HG02678 (cell line): ENCODE data around the gene TRIO.

Source experiments
- ATAC-seq: cut with Tn5 transposase; IDR thresholded peaks from one replicate; pipeline ENCODE4 v1.9.1; 2021; ENCODE audit warnings: mild to moderate bottlenecking, moderate library complexity; ENCODE audit not compliant: unreplicated experiment

TRIO gene

DNA sequence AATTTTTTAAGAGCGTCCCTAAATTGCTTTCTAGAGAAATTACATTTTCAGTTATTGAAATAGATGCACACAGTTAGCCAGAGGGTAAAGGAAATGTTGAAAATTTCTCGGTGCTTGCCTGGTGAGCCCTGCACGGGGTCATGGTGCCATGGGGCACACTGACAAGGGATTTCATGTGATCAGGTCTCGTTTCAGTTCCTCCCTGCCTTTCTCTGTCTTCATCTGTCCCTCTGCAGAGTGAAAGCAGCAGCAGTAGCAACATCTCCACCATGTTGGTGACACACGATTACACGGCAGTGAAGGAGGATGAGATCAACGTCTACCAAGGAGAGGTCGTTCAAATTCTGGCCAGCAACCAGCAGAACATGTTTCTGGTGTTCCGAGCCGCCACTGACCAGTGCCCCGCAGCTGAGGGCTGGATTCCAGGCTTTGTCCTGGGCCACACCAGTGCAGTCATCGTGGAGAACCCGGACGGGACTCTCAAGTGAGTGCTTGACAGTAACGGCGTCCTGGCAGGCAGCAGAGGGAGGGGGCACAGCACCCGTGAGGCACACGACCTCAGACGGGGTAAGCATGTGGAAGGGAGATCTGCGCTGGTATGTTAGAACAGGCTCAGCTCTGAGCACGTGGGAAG, 349.3 kb downstream of the TRIO start:
- no peak for ATAC-seq

DNA sequence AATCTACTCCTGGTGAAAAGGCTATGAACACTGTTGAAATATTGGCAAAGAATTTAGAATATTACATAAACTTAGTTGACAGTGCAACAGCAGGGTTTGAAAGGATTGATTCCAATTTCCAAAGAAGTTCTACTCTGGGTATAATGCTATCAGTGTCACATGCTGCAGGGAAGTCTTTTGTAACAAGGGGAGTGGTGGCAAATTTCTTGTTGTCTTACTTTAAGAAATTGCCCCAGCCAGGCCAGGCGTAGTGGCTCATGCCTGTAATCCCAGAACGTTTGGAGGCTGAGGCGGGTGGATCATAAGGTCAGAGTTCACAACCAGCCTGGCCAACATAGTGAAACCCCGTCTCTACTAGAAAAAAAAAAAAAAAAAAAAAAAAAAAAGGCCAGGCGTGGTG, 352.2 kb downstream of the TRIO start:
- no peak for ATAC-seq

- ATAC-seq: no peak
These were observed 354.2 kb downstream of the TRIO start for GRCh38 chr5:14497311-14497710.

GRCh38 chr5:14501353-14502293, 358.5 kb downstream of the TRIO start:
- no peak for ATAC-seq

DNA sequence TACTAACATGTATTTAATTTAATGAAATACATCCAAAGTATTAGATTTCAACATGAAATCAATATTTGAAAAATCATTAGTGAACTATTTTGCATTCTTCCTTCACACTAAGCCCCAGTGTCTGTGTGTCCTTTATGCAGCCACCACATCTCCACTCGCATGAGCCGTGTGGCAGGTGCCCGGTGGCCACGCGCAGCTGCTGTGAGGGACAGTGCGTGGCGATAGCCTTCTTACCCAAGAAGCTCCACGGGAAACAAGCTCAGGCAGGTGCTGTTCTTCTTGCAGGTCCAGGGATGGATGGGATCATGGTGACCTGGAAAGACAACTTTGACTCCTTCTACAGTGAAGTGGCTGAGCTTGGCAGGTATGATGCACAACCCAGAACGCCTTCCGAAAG, 359.1 kb downstream of the TRIO start:
- no peak for ATAC-seq

- ATAC-seq: no peak
These were observed 360.0 kb downstream of the TRIO start for GRCh38 chr5:14503017-14503680.

DNA sequence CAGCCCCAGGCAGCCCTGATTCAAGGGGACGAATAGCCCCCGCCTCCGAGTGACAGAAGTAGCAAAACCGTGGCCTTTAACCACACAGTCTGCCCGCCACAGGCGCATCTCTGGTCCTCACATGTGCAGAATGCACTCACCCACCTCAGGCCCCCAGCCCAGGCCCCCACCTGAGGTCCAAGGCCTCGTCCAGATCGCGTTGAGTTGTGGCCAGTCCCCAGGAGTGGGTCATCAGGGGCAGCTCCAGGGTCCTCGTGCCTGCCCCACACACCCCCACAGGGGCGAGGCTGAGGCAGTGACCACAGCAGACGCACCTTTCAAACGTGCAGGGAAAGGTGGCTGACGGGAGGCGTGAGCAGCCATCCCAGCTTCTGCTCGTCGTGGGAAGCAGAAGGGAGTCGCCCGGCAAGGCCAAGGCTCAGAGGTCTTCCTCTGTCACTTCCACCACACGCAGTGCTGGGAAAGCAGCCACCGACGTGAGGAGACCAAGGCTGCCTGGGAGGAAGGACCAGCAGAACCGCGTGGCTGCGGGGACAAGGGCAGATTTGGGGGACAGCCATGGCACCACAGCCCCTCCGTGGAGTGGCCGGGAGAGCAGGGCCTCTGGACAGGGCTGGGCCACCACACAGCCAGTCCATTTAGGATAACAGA, 360.7 kb downstream of the TRIO start:
- ATAC-seq: no peak

GRCh38 chr5:14504332-14504727, 361.2 kb downstream of the TRIO start:
- ATAC-seq: no peak

- ATAC-seq: no peak
These were observed 361.7 kb downstream of the TRIO start for GRCh38 chr5:14504816-14505215.

DNA sequence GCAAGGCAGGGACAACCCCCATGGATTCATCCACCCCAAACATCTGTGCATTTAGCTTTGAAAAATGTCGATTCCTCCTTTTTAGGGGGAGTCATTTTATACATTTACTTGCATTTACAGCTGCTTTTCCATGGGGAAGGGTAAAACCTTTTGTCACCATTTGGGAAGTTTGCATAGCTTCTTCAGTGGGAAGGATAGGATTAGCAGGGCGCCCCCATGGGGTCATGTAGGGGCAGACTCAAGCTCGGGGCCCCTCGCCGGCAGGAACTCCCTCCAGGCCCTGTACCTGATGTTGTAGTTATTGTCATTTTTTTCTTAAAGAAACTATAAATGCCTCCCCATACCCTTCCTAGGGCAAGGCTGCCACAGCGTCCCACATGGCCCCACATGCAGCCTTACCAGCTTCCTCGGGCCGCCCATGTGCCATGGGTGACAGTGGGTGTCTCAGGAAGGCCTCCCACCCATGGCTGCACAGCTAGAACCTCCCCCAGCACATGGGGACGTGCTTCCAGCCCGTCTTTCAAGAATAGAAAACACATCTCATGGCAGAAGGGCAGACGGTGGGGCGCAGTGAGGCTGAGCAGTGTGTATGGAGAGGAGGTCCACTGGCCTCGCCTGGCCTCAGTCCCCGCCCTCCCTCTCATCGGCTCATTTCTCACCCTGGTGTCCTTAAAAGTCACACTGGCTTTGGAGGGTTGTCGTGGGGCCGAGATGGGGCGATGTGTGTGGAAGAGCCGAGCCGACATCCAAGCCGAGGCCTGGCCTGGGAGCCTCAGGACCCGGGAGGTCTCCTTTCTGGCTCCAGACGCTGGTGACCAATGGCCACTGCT, 362.4 kb downstream of the TRIO start:
- ATAC-seq: no peak

- no peak for ATAC-seq
These were observed 363.0 kb downstream of the TRIO start for GRCh38 chr5:14506140-14506538.

DNA sequence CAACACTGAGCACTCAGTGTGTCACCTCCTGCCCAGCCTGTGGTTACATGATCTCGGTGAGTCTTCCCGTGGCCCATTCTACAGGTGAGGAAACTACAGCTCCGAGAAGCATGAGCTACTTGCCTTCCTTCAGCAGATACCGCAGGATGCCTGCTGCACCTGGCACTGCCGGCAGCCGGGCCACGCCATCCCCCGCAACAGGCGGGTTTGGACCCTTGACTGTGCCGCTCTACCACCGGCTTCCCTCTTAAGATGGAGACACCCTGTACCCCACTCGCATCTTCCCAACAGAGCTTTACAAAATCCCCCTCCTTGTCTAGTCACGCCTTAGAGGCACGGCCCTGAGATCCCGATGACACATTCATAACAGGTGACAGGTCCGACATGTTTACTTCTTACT, 363.5 kb downstream of the TRIO start:
- ATAC-seq: no peak

GRCh38 chr5:14507156-14507941, 364.2 kb downstream of the TRIO start:
- no peak for ATAC-seq

- ATAC-seq: no peak
These were observed 364.9 kb downstream of the TRIO start for GRCh38 chr5:14508046-14508445.

- ATAC-seq: no peak
These were observed 366.4 kb downstream of the TRIO start for GRCh38 chr5:14509556-14509955.

- no peak for ATAC-seq
These were observed 367.1 kb downstream of the TRIO start for GRCh38 chr5:14510156-14510734.

DNA sequence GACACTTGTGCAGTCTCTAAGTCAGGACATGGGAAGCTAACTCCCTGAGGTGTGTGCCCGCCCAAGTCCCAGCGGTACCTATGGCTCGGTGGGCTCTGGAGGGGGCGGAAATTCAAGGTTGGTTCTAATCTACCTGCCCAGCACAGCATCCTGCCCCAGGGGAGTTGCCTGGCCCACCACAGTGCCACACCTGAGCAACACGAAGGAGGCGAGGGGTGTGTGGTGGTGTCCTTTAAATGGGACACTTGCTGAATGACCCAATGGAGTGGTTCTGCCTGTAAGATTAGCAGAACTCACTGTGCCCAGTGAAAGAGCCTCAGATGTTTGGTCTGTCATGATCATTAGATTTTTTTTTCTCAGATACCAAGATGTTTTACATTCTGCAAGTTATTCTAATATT, 367.7 kb downstream of the TRIO start:
- ATAC-seq: no peak

DNA sequence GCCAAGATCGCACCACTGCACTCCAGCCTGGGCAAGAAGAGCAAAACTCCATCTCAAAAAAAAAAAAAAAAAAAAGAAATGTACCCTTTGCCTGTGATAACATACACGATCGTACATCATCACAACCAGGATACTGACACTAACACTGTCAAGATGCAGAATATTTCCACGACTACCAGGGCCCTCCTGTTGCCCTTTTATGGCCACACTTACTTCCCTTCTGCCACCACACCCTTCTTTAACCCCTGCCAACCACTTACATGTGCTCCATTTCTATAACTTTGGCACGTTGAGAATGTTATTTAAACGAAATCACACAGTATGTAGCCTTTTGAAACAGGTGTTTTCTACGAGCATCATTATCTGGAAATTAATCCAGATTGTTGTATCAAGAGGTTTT, 369.4 kb downstream of the TRIO start:
- ATAC-seq: no peak

GRCh38 chr5:14513266-14513665, 370.1 kb downstream of the TRIO start:
- no peak for ATAC-seq
